ENCODE results near the gene CLCN4. TPM values are rescaled to one million over a fixed set of nuclear protein-coding genes. Genes with fewer than 3 reads are reported as not detected.

CLCN4 gene
- total RNA-seq, 1 experiment from 2014 or later = 6.9 TPM

DNA sequence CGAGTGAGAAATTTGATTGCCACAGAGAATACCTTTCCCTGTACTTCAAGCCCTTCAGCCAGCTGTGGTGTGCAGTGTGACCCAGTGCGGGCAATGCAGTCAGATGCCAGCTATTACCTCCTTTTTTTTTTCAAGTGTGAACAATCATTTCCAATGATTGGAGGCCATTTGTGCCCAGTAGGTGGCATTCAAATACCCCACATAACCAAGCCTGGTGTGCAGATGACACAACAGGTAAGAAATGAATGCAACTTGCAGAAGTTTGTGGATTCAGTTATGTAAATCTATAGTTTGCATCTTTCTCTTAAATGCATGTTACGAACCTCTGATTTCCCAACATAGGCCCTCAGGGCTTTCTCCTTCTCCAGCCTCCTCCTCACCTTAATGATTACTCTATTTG is 98.0 kb downstream of the CLCN4 start:
- no peak overlapping the region for H2AFZ ChIP-seq (ENCODE audit: low read length)
- H4K20me1 ChIP-seq (ENCODE audit: control insufficient read depth, insufficient read depth, insufficient read length) = no peaks in the 10 kb centered on the region
- H2AK5ac ChIP-seq (ENCODE audit: insufficient read length, low read length) = no peak overlapping the region
- H3K14ac ChIP-seq (ENCODE audit: insufficient read depth, low read length) = no peak overlapping the region
- no peak; the same call in 2 of the 3 replicates for TF ChIP-seq CTCF (conservative IDR thresholded peaks at IDR 0.05)
- no peaks in the 10 kb centered on the region; a peak in 2 of 7 replicates for H3K36me3 Mint-ChIP-seq (ENCODE audit: insufficient read depth in 1 of 3, low read depth in 3 of 3)
- H3T11ph ChIP-seq (ENCODE audit: low read length) = no peak overlapping the region
- no peak overlapping the region for H3K4ac ChIP-seq (ENCODE audit: low read depth, low read length)
- H3K27me3 Mint-ChIP-seq (ENCODE audit: low read depth) = no peaks in the 10 kb centered on the region
- no peak overlapping the region for H3K4me2 ChIP-seq (ENCODE audit: insufficient read depth, insufficient read length, low read length)
- no peak overlapping the region for H2BK120ac ChIP-seq (ENCODE audit: low read depth, low read length, poor library complexity, severe bottlenecking)
- no peaks in the 10 kb centered on the region for H3K23me2 ChIP-seq (ENCODE audit: insufficient read length, low read depth, low read length, poor library complexity, severe bottlenecking)
- 0 out of 4 replicates have a peak, but pooled peaks cover 0 to 2% of the 10 kb centered on the region in 2 experiments for H3K4me1 Mint-ChIP-seq
- no peak overlapping the region for H2BK15ac ChIP-seq (ENCODE audit: low read depth, low read length)
- H3K9me3 ChIP-seq (ENCODE audit: control insufficient read depth, low read depth, low read length) = no peaks in the 10 kb centered on the region
- H2BK20ac ChIP-seq (ENCODE audit: low read depth, low read length, poor library complexity, severe bottlenecking) = no peak overlapping the region
- H3K18ac ChIP-seq (ENCODE audit: insufficient read length, low read depth, low read length) = no peak overlapping the region
- no peak overlapping the region for H3K27ac ChIP-seq (ENCODE audit: insufficient read length, low read depth, low read length)
- no peak overlapping the region for H4K91ac ChIP-seq (ENCODE audit: insufficient read length, low read depth, low read length)
- WGBS (ENCODE audit: extremely low coverage, insufficient read length, low lambda C conversion rate) = no CpG with 5 or more reads among the region's 3 CpGs
- peaks cover 44 to 45% of the 10 kb centered on the region in 2 experiments for H3K9me3 Mint-ChIP-seq
- H3K4me1 ChIP-seq (ENCODE audit: insufficient read depth, low read length) = no peaks in the 10 kb centered on the region
- H4K8ac ChIP-seq (replicated peaks; ENCODE audit: insufficient read length, low read depth, low read length) = no peak overlapping the region
- no peak overlapping the region for H2BK5ac ChIP-seq (ENCODE audit: insufficient read length, low read length)
- no peak overlapping the region for H3K4me3 Mint-ChIP-seq
- no peaks in the 10 kb centered on the region; the same call in 1 of the 2 replicates for H3K27me3 ChIP-seq (ENCODE audit: insufficient read depth, low read length)
- no peak overlapping the region for H3K9ac ChIP-seq (ENCODE audit: extremely low read depth, insufficient read length, low read length)
- H3K79me2 ChIP-seq (ENCODE audit: insufficient read depth, low read length) = no peaks in the 10 kb centered on the region
- no peak overlapping the region for H3K27ac Mint-ChIP-seq
- H2BK12ac ChIP-seq (ENCODE audit: insufficient read length, low read depth, low read length) = no peak overlapping the region
- DNase-seq = no peak
- no peak overlapping the region for H3K56ac ChIP-seq (ENCODE audit: insufficient read length, low read depth, low read length)
- H4K5ac ChIP-seq (ENCODE audit: insufficient read length, low read depth, low read length) = no peak overlapping the region
- no peak overlapping the region for H3K23ac ChIP-seq (ENCODE audit: insufficient read length, low read depth, low read length)
- H3K79me1 ChIP-seq (ENCODE audit: insufficient read depth, low read depth, low read length, poor library complexity, severe bottlenecking) = no peaks in the 10 kb centered on the region
